CD4-positive, alpha-beta T cell treated with Interleukin-1 beta for 1 hour (primary cell): ENCODE measurements around the gene FAM131A.
A peak's percentile ranks its signal among the peaks of the same experiment; 100 is the strongest.

ENCODE experiments used
- DNase-seq, 2 donors: peaks; one replicate each; pipeline ENCODE4 v3.0.0-alpha.2; 2020 to 2022

The FAM131A gene

DNA sequence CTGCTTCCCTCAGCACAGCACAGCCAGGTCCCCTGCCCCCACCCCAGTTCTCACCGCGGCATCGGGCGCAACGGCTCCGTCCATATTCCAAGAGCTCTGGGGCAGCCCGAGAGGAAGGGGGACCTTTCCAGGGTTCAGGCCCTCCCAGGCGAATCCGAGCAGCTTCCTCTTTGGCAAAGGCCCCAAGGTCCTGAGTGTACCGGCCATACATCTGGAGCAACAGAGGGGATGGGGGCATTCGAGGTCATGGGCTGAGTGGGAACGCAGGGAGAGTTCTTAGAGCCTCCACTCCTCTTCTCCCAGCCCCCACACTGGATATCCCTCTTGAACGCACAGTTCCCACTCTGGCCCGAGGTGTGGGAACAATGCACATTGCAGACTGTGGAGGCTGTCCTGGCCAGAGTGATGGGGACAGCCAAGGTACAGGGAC, 21.5 kb downstream of the FAM131A start:
- no peak for DNase-seq

DNA sequence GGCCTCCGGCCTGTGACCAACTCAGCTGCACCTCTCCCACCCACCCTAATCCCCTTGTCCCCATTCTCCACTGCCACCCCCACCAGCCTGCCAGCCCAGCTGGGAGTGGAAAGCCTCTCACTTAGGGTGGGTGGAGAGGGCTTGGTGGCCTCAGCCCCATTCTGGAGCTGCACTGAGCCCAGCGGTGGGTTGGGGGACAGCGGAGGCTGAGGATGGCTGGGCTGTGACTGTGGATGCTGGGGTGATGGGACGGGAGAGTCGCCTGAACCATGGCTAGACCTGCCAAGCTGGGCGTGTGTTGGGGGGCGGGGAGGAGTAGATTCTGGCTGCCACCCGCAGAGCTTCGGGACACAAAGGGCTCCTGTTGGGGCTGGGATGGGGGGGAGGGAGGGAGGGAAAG, 22.2 kb downstream of the FAM131A start:
- DNase-seq = no peak

DNA sequence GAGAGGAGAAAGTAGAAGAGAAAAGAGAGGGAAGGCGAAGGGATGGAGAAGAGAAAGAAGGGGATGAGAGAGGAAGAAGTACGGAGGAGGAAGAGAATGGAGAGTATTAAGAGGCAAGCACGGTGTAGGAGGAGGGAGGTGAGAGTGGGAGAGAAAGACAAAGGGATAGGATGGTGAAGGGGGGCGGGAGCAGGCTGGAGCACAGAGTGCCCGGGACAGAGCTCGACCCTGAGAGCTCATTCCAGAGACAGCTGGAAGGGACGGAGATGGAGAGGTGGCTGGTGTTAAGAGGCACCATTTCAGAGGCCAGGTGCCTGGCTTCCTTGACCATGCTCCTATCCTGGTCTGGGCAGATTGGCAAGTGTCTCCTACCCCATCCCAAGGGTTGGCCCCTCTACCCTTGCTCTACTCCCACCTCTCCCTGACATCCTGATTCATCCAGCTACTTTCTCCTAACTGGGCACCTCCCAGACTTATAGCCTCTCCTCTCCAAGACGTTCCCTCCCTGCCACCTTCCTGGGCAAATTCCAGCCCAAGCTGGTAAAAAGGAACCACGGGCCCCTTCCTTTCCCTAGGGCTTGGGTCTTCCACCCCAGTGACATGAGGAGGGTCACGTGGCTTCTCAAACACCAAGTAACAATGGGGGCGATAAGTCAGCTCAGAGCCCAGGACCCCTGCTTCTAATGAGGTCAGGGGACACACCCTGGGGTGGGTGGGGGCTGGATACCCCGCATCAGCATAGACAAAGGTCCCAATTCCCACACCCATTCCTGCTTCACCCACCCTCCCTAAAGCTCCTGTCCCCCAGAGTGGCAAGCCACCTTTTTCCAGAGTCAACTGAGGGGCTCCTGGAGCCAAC, 22.9 kb downstream of the FAM131A start:
- DNase-seq = no peak

DNA sequence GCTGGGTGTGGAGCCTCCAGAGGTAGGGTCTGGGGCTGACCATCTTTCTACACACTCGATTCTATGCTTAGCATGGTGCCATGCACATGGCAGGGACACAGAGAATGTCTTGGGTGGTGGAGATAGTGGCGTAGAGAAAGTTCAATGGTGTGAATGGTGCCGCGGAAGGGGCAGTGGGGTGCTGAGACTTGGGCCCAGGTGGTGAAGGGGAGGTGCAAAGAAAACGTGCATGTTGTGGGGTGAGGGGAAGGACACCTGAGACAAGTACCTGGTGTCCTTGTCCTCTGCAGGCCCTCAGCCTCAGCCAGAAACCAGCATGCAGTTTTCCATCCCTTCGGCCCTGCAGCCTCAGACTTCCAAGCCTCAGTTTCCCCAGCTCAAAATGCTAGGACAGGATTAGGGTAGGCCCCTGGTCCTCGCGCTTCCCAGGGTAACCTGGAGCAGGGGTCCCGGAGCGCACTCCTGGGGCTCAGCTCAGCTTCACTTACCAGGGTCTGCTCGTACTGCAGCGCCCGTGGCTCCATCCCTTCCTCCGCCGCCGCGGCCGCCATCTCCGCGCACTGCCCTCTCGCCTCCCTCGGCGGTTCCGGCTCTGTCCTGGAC, 23.6 kb downstream of the FAM131A start:
- no peak for DNase-seq

DNA sequence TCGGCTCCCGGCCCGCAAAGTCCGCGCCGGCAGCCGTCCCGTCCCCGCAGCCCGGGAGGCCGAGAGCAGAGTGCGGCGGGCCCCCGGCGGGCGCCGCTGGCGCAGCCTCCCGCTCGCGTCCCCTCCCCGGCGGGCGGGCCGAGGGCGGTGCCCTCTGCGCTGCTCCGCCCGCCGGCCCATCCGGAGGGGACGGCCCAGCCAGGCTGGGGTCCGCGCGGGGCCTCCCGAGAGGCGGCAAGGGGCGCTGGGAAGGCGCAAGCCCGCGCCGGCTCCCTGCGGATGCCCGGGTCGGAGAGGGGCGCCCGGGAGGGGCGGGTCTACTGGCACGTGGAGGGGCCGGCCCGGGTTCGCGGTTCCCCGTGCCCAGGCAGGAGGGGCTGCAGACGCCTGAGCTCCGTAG, 24.1 kb downstream of the FAM131A start, which contains the start of the genes CLCN2 and POLR2H:
CLCN2 (minus strand) TSS at position 74 of the 400 bp plus-strand sequence. CDS start 126 bp downstream, outside the sequence.
POLR2H (plus strand) TSS at position 179 of the 400 bp plus-strand sequence. CDS start 1,783 bp downstream, outside the sequence.
- peak; percentile 13 to 38 for DNase-seq

DNA sequence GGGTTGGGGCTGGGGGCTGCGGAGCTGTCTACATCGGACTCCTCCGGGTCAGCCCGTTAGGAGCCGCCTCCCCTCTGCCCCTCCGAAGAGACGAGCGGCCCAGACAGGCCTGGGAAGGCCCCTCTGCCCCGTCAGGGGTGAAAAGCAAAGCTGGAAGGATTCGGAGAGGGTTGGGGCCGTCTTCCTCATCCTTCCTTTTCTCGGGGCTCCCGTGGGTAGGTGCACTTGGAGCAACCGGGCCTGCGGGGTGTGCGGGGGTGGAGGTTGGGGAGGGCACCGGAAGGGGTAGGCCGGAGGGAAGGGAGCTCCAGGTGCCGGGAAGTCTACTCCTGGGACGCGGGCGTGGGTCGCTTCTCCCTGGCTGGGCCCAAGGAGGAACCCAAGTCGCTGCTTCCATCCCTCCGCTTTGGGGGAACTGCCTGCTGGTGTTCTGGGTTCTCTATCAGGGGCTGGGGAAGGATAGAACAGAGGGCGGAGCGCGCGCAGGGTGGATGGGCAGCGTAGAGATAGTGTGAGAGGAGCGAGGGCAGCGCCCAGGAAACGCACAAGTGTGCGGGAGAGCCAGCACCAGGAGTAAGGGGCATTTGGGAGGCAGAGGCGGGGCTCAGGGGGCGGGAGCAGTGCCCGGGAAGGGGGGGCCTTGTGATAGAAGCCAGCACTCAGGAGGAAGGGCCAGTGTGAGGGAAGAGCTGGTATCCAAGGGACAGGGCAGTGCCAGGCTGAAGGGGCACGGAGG, 24.7 kb downstream of the FAM131A start:
- DNase-seq = peak; percentile 21 to 32

DNA sequence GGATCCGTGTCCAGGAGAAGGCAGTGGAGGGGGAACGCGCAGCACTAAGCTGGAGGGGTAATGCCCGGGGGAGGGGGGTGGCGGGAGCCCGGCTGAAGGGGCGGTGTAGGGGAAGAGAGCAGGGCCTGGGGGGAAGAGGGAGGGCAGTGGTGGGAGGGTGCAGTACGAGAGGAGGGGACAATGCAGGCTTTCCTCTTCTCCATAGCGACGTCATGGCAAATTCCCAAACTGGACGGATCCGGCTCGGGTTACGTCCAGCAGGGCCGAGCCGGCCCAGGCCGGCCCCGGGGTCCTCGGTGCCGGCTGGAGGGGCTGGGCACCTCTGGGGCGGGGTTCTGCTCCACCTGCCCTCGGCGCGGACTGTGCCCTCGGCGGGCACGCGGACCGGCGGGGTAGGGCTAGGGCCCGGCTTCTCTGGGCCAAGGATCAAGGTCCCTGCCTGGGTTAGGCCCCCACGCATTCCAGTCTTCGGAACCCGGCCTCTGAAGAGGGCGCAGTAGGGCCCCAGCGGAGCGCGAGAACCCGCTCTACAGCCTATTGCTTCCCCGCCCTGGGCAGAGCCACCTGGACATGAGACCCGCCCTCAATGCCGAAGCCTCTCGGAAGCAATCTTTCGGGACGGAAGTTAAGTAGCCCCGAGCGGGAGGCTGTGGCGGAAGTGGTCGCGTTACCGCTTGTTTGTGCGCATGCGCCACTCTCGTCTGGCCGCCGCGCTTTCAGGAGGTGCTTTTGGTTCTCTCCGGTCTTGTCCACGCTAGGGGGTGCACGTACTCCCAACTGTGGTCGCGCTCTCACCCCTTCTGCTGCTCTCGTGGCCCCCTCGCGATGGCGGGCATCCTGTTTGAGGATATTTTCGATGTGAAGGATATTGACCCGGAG, 25.5 kb downstream of the FAM131A start:
- peak; percentile 94 to 96 for DNase-seq

DNA sequence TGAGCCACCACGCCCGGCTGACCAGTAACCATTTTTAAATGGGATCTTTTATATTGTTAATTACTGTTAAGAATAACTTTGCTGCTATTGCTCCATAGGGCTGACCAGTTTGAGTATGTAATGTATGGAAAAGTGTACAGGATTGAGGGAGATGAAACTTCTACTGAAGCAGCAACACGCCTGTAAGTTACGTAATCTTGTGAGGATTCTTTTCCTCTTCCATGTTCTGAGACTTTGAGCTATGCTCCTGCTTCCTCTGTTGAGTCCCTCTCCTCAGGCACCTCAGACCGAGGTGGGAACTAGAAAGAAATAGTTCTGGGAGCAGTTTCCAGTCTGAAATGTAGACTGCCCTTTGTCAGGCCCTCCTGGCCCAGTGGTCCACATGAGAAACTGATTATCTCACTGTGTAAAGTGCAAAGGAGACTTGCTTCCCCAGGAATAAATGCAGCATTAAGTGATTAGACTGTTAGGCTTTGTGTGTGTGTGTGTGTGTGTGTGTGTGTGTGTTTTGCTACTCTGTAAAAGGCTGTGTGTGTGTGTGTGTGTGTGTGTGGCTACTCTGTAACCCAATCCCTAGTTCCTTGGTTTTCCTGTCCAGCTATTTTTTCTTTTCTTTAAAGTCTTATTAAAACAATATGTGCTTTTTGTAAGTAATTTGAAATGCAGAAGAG, 29.4 kb downstream of the FAM131A start:
- DNase-seq = no peak

DNA sequence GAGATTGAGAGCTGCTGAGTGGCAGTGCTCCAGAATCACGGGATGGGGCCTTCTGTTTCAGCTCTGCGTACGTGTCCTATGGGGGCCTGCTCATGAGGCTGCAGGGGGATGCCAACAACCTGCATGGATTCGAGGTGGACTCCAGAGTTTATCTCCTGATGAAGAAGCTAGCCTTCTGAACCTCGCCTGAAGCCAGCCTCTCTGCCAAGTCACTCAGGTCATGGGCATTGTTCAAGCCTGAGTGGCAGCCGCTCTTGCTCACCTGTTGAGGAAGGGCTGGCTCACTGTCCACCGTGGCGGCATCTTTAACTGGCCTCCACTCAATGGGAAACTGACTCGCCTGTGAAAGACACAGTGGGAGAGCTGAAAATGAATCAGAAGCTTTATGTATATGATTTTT, 30.7 kb downstream of the FAM131A start:
- no peak for DNase-seq

DNA sequence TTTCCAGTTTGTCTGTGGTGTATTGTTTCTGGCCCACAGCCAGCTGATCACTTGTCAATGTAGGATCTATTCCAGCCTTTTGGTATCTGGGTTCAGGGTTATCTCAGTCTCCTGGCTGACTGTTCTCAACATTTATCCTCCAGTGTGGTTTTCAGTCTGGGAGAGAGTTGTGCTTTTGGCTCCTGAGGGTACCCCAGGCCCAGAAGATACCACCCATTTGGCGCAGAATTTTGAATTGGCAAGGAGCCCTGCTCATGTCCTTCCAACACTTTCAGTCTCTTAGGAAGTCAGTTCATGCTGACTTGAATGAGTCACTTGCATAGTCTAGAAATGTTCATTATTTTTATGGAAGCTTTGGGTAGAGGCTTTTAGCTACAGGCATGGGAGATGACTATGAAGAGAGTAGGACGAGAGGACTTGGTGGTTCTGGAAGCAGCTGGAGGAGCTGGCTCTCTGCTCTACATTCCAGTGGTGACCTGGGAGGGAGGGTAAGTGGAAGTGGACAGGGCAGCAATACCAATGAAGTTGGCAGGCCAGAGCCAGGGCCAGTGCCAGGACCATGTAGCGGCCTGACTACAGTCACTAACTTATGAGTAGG, 31.3 kb downstream of the FAM131A start:
- DNase-seq = no peak

DNA sequence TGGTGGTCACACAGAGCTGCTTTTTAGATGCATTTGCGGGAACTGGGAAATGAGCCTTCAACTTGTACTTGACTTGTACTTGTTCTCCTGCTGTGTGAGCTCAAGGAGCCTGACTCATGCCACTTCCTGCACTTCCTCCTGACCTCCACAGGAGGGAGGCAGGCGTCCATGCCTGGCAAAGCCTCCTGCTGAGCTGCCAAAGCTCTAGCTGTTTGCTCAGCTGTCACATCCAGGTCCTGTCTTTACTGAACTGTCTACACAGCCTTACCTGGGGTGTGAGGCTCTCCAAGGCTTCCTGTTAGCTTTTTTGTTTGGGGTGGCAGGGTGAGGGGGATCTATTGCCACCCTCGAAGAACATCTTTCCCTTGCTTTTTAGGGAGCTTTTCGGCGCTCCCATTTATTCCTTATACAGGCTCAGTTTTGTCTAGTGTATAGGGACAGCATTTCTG, 34.2 kb downstream of the FAM131A start:
- peak; percentile 64 to 69 for DNase-seq

DNA sequence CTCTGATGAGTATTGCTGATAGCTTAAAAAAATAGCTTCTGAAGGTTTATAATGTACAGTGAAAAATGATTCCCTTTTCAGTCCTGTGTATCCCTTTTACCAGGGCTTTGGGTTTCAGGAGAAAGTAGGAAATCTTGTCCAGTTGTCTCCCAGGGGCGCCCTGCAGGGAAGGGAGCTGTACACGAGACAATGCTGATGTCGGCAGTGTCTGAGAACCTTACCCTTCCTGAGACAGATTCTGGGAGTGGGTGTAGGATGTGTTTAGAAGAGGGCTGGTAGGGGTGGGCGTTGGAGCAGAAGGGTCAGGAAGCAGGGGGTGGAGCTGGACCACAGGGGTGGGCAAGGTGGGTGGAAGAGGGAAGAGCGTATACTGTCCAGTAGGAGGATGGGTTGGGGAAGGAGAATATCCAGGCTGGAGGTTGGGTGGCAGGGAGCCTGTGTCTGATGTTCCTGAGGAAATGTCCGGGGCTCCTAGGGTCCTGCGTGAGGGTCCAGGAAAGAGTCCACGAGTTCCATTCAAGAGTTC, 35.0 kb downstream of the FAM131A start:
- no peak for DNase-seq

DNA sequence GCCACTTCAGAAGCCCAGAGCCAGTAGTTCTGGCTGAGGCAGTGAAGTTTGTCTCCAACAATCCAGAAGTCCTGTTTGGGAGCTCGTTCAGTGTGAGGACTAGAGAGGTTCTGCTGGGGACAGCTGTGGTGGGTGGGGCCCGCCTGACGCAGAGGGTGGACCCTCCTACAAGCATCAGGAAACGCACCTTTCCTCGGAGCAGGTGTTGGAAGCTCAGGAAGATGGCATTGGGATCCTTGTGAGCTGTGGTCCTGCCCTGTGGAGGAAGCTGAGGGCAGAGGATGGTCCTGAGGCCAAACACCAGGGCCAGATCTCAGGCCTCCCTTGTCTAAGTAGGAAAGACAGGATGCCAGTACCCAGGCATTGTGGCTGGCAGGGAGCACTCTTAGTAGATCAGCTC, 35.5 kb downstream of the FAM131A start:
- DNase-seq = no peak

DNA sequence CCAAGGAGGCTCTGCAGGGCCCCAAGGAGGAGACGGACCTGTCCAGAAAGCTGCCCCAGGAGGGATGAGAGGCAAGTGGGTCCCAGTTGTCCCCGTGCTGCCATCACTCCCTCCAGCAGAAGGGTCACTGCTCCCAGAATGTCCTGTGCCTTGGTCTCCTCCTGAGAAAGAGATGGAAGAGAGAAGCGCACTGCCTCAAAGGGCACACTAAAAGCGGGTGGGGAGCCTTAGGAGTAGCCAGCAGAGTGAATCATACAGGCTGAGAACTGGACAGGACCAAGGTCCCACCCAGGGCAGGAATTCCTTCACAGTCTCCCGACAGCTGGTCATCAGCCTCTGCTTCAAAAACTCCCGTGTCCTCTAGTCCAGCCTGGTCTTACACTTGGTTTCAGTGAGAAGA, 36.0 kb downstream of the FAM131A start:
- DNase-seq = no peak

DNA sequence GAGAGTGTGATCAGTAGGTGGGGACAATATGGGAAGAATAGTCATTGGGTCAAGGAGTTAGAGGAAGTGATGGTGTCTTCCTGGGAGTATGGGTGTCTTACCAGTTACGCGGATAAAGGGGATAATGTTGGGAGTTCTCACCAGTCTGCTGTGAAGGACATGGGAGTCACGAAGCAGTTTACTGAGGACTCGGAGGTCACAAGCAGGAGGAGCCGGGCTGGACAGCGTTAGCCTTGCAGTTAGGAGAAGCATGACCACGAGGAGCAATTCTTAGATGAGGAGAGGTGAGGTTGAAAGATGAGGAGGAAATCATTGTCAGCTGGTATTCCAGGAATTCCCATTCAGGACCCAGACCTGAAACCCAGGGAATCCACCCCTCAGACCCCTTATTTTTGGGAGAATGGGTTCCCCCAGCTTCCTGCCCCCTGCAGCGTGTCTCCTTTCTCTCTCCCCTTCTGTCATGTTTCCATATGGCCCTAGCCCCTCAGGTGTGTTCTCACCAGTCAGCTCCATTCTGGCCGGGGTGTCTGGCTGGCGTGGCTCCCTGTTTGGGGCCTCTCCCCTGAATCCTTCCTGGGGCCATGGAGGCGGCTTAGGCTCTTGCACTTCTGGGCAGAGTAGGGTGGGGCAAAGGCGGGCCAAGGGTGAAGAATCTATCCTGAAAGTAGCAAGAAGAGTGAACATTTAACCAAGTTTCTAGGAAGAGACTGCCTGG, 38.5 kb downstream of the FAM131A start:
- no peak for DNase-seq

DNA sequence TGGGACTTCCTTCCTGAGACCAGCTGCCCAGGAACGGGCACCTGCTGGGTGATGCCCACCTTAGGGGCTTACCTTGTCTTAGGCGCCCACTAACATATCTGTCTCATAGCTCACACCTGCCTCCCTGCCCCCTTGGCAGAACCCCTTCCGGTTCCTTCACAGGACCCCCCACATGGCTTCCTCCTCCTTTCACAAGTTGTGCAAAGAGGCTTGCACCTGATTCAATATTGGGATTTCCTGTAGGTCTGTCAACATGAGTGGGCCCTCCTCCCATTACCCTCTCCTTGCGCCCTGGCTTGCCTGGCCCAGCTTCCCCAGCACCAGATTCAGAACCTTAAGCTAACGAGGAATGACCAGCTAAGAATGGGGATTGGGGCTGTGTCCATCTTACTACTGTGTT, 40.0 kb downstream of the FAM131A start:
- no peak for DNase-seq

DNA sequence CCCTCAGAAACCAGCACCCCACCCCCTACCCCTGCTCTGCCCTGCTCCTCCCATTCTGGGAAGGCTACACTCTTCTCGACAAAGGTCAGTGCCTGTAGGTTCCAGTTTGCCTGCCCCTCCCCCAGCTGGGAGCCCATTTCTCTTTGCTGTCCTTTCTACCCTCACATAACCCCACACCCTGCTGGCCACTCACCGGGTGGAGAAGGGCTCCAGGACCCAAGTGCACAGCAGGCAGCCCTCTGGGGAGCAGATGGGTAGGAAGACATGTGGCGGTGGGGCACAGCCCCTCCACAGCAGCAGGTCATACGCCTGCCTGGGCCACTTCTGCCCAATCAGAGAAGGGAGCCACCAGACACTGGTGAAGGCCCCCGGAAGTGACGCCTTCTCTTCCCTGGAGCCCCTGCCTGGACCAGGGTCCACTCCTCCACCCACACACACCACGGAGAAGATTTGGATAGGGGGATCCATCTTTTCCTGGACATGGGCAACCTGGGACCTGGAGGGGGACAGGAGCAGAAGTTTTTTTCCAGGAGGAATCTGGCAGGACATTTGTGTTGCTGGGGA, 40.6 kb downstream of the FAM131A start, which contains the start of gene THPO:
THPO (minus strand) TSS at position 326 of the 564 bp plus-strand sequence. CDS start 1,948 bp downstream, outside the sequence.
- DNase-seq = no peak

DNA sequence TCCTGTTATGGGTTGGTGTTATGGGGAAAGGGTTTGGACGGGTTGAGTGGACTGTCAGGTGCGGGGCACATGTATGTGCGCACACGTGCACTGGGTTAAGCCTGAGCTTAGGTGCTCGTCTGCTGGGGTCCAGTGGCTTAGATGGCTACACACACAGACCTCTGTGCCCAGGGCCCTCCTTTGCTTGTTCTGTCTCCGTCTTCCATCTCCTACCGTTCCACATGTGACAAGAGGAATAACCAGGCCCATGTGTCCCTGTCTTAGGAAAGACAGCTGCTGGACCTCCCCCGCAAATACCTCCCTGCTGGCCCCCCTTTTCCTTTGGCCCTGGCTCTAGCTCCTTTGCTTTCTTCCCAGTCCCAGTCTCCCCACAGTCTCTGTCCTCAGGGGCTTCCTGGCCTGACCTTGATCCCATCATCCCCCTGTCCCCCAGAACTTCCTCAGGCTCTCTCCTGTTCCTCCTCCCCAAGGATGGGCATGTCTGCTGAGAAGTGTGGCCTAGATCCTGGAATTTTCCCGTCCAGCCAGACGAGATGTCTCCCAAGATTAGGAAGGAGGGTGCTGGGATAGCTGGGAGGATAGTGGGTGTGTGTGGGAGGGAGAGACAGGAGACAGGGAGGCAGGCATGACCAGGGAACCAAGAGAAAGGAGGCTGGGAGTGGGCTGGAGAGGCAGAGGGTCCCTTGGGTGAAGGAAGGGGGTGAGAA, 41.4 kb downstream of the FAM131A start:
- DNase-seq = no peak
